GM23248 (cell line): ENCODE results near the gene SIGLEC12. TPM values are rescaled to one million over a fixed set of nuclear protein-coding genes. Genes with fewer than 3 reads are reported as not detected.

Experiments
- DNase-seq: peaks from one replicate; pipeline ENCODE4 v3.0.0-alpha.2; 2015
- H2AFZ ChIP-seq: fragments of 200-600 bp; sonication (generic); 2 replicates; pipeline ENCODE4 v1.6.1; 2016; ENCODE audit warnings: antibody characterized with exemption
- H3F3A ChIP-seq: fragments of 200-600 bp; sonication (generic); 2 replicates; pipeline ENCODE4 v1.6.1; 2016; ENCODE audit warnings: mild to moderate bottlenecking, antibody characterized with exemption, mixed run types; ENCODE audit not compliant: insufficient read depth
- H3K27ac ChIP-seq: fragments of 200-600 bp; sonication (generic); 2 replicates; pipeline ENCODE4 v1.5.1; 2016; ENCODE audit warnings: mild to moderate bottlenecking
- H3K27me3 ChIP-seq: fragments of 200-600 bp; sonication (generic); replicated peaks from 2 replicates; pipeline ENCODE4 v1.6.1; 2016; ENCODE audit warnings: mild to moderate bottlenecking; ENCODE audit not compliant: insufficient read depth
- H3K36me3 ChIP-seq: fragments of 200-600 bp; sonication (generic); 2 replicates; pipeline ENCODE4 v1.6.1; 2016; ENCODE audit warnings: low read depth, mild to moderate bottlenecking
- H3K4me1 ChIP-seq: fragments of 200-600 bp; sonication (generic); 2 replicates; pipeline ENCODE4 v1.6.1; 2016; ENCODE audit warnings: mild to moderate bottlenecking; ENCODE audit not compliant: insufficient read depth
- H3K4me2 ChIP-seq: fragments of 200-600 bp; sonication (generic); one replicate; pipeline ENCODE4 v1.6.1; 2016; ENCODE audit warnings: mild to moderate bottlenecking; ENCODE audit not compliant: unreplicated experiment
- H3K4me3 ChIP-seq: fragments of 200-600 bp; sonication (generic); 2 replicates; pipeline ENCODE4 v1.5.1; 2016; ENCODE audit warnings: mild to moderate bottlenecking
- H3K79me2 ChIP-seq: fragments of 200-600 bp; sonication (generic); 2 replicates; pipeline ENCODE4 v1.6.1; 2016; ENCODE audit warnings: mild to moderate bottlenecking; ENCODE audit not compliant: insufficient read depth
- H3K9ac ChIP-seq: fragments of 200-600 bp; sonication (generic); 2 replicates; pipeline ENCODE4 v1.6.1; 2016; ENCODE audit warnings: mild to moderate bottlenecking
- H3K9me2 ChIP-seq: fragments of 200-600 bp; sonication (generic); 2 replicates; pipeline ENCODE4 v1.6.1; 2016; ENCODE audit warnings: mixed run types, mild to moderate bottlenecking, moderate library complexity; ENCODE audit not compliant: insufficient read depth
- H3K9me3 ChIP-seq: fragments of 200-600 bp; sonication (generic); one replicate; pipeline ENCODE4 v1.6.1; 2017; ENCODE audit warnings: low read depth
- H4K20me1 ChIP-seq: fragments of 200-600 bp; sonication (generic); 2 replicates; pipeline ENCODE4 v1.6.0; 2016; ENCODE audit not compliant: insufficient read depth
- EZH2 ChIP-seq: fragments of 200-600 bp; sonication (generic); IDR thresholded peaks from 2 replicates; pipeline ENCODE4 v1.6.1; 2018; ENCODE audit warnings: antibody characterized with exemption, mild to moderate bottlenecking; ENCODE audit not compliant: insufficient read depth, poor library complexity, severe bottlenecking
- EZH2phosphoT487 ChIP-seq: fragments of 200-600 bp; sonication (generic); IDR thresholded peaks from 2 replicates; pipeline ENCODE4 v1.6.1; 2018; ENCODE audit warnings: antibody characterized with exemption, moderate library complexity, mild to moderate bottlenecking, low read depth; ENCODE audit not compliant: insufficient read depth
- whole genome bisulfite sequencing, 2 experiments: methylation state at CpG; one replicate each; pipeline ENCODE4 v1.1.6; 2015 to 2017; ENCODE audit warnings: low lambda C conversion rate in 2 of 2, low coverage in 1 of 2; ENCODE audit errors: missing lambda C conversion rate in 2 of 2; 5-methylcytosine and 5-hydroxymethylcytosine counted together
- in situ Hi-C: fragments of 300-500 bp; cut with MboI; formaldehyde crosslinking; loops from 2 replicates; pipeline ENCODE4 v1.15.0; 2020
- polyA plus RNA-seq: library from polyadenylated mRNA; unstranded; fragments of >200 nt; fragmentation: Nextera tagmentation; extraction: Ambion mirVana; gene quantifications from 2 replicates; pipeline ENCODE4 v1.2.1, GENCODE V29; 2016
- total RNA-seq: library from RNA; depleted of rRNA; stranded (reverse); fragments of >200 nt; shearing (Covaris generic); gene quantifications from 2 replicates; pipeline ENCODE4 v1.2.3, GENCODE V29; 2014

SIGLEC12 gene
- total and polyA plus RNA-seq, 2 experiments from 2014 or later: not detected

- Histone ChIP-seq H3K4me3 (no peak overlapping the region), H3K27me3 (no peaks in the 10 kb centered on the region), H3K36me3 (no peaks in the 10 kb centered on the region), H3K9me3 (no peaks in the 10 kb centered on the region), H2AFZ (no peak overlapping the region), H3K9me2 (no peaks in the 10 kb centered on the region), H3K4me2 (no peak overlapping the region), H3K27ac (no peak overlapping the region), H3F3A (no peaks in the 10 kb centered on the region), H3K9ac (no peak overlapping the region), H3K79me2 (no peaks in the 10 kb centered on the region), H4K20me1 (no peaks in the 10 kb centered on the region), H3K4me1 (no peaks in the 10 kb centered on the region)
- in situ Hi-C loops: no loop called here
- WGBS, 2 experiments: 8 to 18% methylated on average over 4 of the region's 4 CpGs
- TF ChIP-seq EZH2 (no peak), EZH2phosphoT487 (no peak)
- DNase-seq: no peak
Observed at GRCh38 chr19:51525651-51526050, 24.1 kb upstream of the SIGLEC12 start.

GRCh38 chr19:51524666-51525264 is 23.2 kb upstream of the SIGLEC12 start:
- TF ChIP-seq EZH2 (no peak), EZH2phosphoT487 (no peak)
- Histone ChIP-seq H3K79me2 (no peaks in the 10 kb centered on the region), H3K27ac (no peak overlapping the region), H3K4me2 (no peak overlapping the region), H3F3A (no peaks in the 10 kb centered on the region), H3K4me3 (no peak overlapping the region), H3K4me1 (no peaks in the 10 kb centered on the region), H3K9ac (no peak overlapping the region), H3K27me3 (no peaks in the 10 kb centered on the region), H3K9me2 (no peaks in the 10 kb centered on the region), H2AFZ (no peak overlapping the region), H3K9me3 (no peaks in the 10 kb centered on the region), H3K36me3 (no peaks in the 10 kb centered on the region), H4K20me1 (no peaks in the 10 kb centered on the region)
- in situ Hi-C loops: no loop called here
- DNase-seq: no peak
- 33 to 38% methylated on average over 8 of the region's 8 CpGs for WGBS, 2 experiments

- H3K9me2 ChIP-seq: no peaks in the 10 kb centered on the region
- no peaks in the 10 kb centered on the region for H4K20me1 ChIP-seq
- H2AFZ ChIP-seq: no peak overlapping the region
- H3F3A ChIP-seq: no peaks in the 10 kb centered on the region
- H3K4me2 ChIP-seq: no peak overlapping the region
- 12 to 19% methylated on average over 2 of the region's 2 CpGs for WGBS, 2 experiments
- no peaks in the 10 kb centered on the region for H3K27me3 ChIP-seq
- DNase-seq: no peak
- no peak for TF ChIP-seq EZH2phosphoT487
- no peak for TF ChIP-seq EZH2
- in situ Hi-C loops: no loop called here
- H3K79me2 ChIP-seq: no peaks in the 10 kb centered on the region
- H3K4me1 ChIP-seq: no peaks in the 10 kb centered on the region
- no peak overlapping the region for H3K9ac ChIP-seq
- no peak overlapping the region for H3K27ac ChIP-seq
- no peaks in the 10 kb centered on the region for H3K36me3 ChIP-seq
- H3K9me3 ChIP-seq: no peaks in the 10 kb centered on the region
- no peak overlapping the region for H3K4me3 ChIP-seq
Observed at GRCh38 chr19:51521781-51522180, 20.2 kb upstream of the SIGLEC12 start.

- Histone ChIP-seq H3K4me1 (no peaks in the 10 kb centered on the region), H3K27ac (no peak overlapping the region), H3K4me2 (no peak overlapping the region), H3K36me3 (no peaks in the 10 kb centered on the region), H3K9me3 (no peaks in the 10 kb centered on the region), H3F3A (no peaks in the 10 kb centered on the region), H3K79me2 (no peaks in the 10 kb centered on the region), H3K4me3 (no peak overlapping the region), H2AFZ (no peak overlapping the region), H3K27me3 (no peaks in the 10 kb centered on the region), H3K9me2 (no peaks in the 10 kb centered on the region), H3K9ac (no peak overlapping the region), H4K20me1 (no peaks in the 10 kb centered on the region)
- no peak for DNase-seq
- no peak for TF ChIP-seq EZH2
- no peak for TF ChIP-seq EZH2phosphoT487
- WGBS, 2 experiments: 48 to 50% methylated on average over 2 of the region's 2 CpGs
- in situ Hi-C loops: no loop called here
Observed at GRCh38 chr19:51521357-51521756, 19.8 kb upstream of the SIGLEC12 start.

- Histone ChIP-seq H4K20me1 (no peaks in the 10 kb centered on the region), H3K9me3 (no peaks in the 10 kb centered on the region), H3K27me3 (no peaks in the 10 kb centered on the region), H3K4me3 (no peak overlapping the region), H3K9me2 (no peaks in the 10 kb centered on the region), H3K36me3 (no peaks in the 10 kb centered on the region), H3K79me2 (no peaks in the 10 kb centered on the region), H2AFZ (no peak overlapping the region), H3K4me1 (no peaks in the 10 kb centered on the region), H3K9ac (no peak overlapping the region), H3K4me2 (no peak overlapping the region), H3F3A (no peaks in the 10 kb centered on the region), H3K27ac (no peak overlapping the region)
- TF ChIP-seq EZH2phosphoT487 (no peak), EZH2 (no peak)
- DNase-seq: no peak
- WGBS, 2 experiments: 24 to 28% methylated on average over 2 of the region's 2 CpGs
- in situ Hi-C loops: no loop called here
Observed at GRCh38 chr19:51520728-51521127, 19.1 kb upstream of the SIGLEC12 start.
